Spleen (tissue), 7 donors: ENCODE measurements around the gene RPTOR.

Source experiments
- POLR2A ChIP-seq, 3 donors: fragments of 450-650 bp; IDR thresholded peaks; one replicate each; pipeline ENCODE4 v1.5.1; 2017; ENCODE audit warnings: antibody characterized with exemption in 3 of 3, mild to moderate bottlenecking in 1 of 3
- POLR2AphosphoS5 ChIP-seq, 3 donors: sonication (generic); formaldehyde crosslinking; IDR thresholded peaks; one replicate each; pipeline ENCODE4 v1.5.1; 2017; ENCODE audit warnings: antibody characterized with exemption in 3 of 3
- TF ChIP-seq, protein P1 (sequence below), 11 experiments: fragments of 200-600 bp in 7 of 11; fragments of 450-650 bp in 4 of 11; sonication (generic) in 4 of 11; IDR thresholded peaks in 8 of 11; conservative IDR thresholded peaks in 3 of 11; 1 replicate in 7 of 11; 2 replicates in 4 of 11; pipeline versions ENCODE4 v1.4.0 to v1.8.0; 2016 to 2021; ENCODE audit warnings: antibody characterized with exemption in 11 of 11, inconsistent platforms in 4 of 11, mild to moderate bottlenecking in 1 of 11
- donor health status: DM: no; HTN: no; CAD: no; lungs with moderate emphysema.
- donor health status: DM: no; HTN: no; CAD: no.
- donor health status: DM: no; HTN: no; CAD: no.

DNA sequence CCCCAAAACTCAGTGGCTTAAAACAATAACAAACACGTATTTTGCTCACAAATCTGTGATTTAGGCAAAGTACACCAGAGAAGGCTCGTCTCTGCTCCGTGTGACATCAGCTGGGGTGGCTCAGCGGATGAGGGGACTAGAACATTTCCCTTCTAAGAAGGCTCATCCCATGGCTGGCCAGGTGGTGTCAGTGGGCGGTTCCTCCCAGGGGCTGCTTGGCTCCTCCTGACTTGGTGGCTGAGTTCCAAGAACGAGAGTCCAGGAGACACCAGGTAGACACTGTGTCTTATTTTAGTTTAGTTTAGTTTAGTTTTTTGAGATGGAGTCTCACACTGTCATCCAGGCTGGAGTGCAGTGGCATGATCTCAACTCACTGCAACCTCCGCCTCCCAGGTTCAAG, 441.4 kb downstream of the RPTOR start:
- TF ChIP-seq, protein P1, sequence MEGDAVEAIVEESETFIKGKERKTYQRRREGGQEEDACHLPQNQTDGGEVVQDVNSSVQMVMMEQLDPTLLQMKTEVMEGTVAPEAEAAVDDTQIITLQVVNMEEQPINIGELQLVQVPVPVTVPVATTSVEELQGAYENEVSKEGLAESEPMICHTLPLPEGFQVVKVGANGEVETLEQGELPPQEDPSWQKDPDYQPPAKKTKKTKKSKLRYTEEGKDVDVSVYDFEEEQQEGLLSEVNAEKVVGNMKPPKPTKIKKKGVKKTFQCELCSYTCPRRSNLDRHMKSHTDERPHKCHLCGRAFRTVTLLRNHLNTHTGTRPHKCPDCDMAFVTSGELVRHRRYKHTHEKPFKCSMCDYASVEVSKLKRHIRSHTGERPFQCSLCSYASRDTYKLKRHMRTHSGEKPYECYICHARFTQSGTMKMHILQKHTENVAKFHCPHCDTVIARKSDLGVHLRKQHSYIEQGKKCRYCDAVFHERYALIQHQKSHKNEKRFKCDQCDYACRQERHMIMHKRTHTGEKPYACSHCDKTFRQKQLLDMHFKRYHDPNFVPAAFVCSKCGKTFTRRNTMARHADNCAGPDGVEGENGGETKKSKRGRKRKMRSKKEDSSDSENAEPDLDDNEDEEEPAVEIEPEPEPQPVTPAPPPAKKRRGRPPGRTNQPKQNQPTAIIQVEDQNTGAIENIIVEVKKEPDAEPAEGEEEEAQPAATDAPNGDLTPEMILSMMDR (IDR thresholded peaks at IDR 0.05 in 8 of 11, conservative IDR thresholded peaks at IDR 0.05 in 3 of 11): no peak
- TF ChIP-seq POLR2A (IDR thresholded peaks at IDR 0.05) (no peak), POLR2AphosphoS5 (IDR thresholded peaks at IDR 0.05) (no peak)
